Testis (tissue), 2 donors: ENCODE measurements around the gene NPAS3.

ENCODE experiments used
- CTCF ChIP-seq, 3 experiments: fragments of 450-650 bp in 2 of 3; fragments of 200-600 bp in 1 of 3; sonication (generic) in 1 of 3; IDR thresholded peaks; one replicate each; pipeline ENCODE4 v1.5.1; 2016 to 2019; ENCODE audit warnings: antibody characterized with exemption in 3 of 3, mild to moderate bottlenecking in 2 of 3, moderate library complexity in 1 of 3
- POLR2A ChIP-seq: fragments of 450-650 bp; IDR thresholded peaks from one replicate; pipeline ENCODE4 v1.6.1; 2017; ENCODE audit warnings: antibody characterized with exemption, mild to moderate bottlenecking, moderate library complexity

GRCh38 chr14:33680873-33681272 lies 742.2 kb downstream of the NPAS3 start:
- no peak for TF ChIP-seq CTCF (IDR thresholded peaks at IDR 0.05)
- TF ChIP-seq POLR2A, result no peak
